GM06990 (cell line): Measurements from ENCODE around the gene SECISBP2.

Experiments
- DNase-seq: peaks from one replicate; pipeline ENCODE4 v3.0.0-alpha.2; 2011; ENCODE audit not compliant: insufficient read length; ENCODE audit errors: extremely low read depth
- H3K27me3 ChIP-seq: replicated peaks from 2 replicates; pipeline ENCODE4 v1.6.0; 2011; ENCODE audit warnings: low read length; ENCODE audit not compliant: control insufficient read depth, insufficient read depth
- H3K36me3 ChIP-seq: 2 replicates; pipeline ENCODE4 v1.5.1; 2011; ENCODE audit warnings: low read length; ENCODE audit not compliant: control insufficient read depth, insufficient read depth
- H3K4me3 ChIP-seq: replicated peaks from 2 replicates; pipeline ENCODE4 v1.5.1; 2011; ENCODE audit warnings: low read depth, mild to moderate bottlenecking, control low read depth, low read length
- CTCF ChIP-seq: IDR thresholded peaks from 2 replicates; pipeline ENCODE4 v1.5.1; 2011; ENCODE audit warnings: low read length, control low read depth, mild to moderate bottlenecking, inconsistent platforms; ENCODE audit not compliant: insufficient read depth, poor library complexity, severe bottlenecking

Gene SECISBP2

GRCh38 chr9:89325733-89326132 is 7.4 kb downstream of the SECISBP2 start:
- no peak for TF ChIP-seq CTCF
- Histone ChIP-seq H3K36me3 (peaks cover 13% of the 10 kb centered on the region), H3K4me3 (no peak overlapping the region), H3K27me3 (no peaks in the 10 kb centered on the region)
- no peak for DNase-seq

- no peak for DNase-seq
- H3K27me3 ChIP-seq = no peaks in the 10 kb centered on the region
- H3K36me3 ChIP-seq = peaks cover 16% of the 10 kb centered on the region
- TF ChIP-seq CTCF = no peak
- H3K4me3 ChIP-seq = no peak overlapping the region
Observed at GRCh38 chr9:89328064-89328463, 9.8 kb downstream of the SECISBP2 start.

- H3K27me3 ChIP-seq = no peaks in the 10 kb centered on the region
- TF ChIP-seq CTCF = no peak
- DNase-seq = no peak
- H3K4me3 ChIP-seq = no peak overlapping the region
- peaks cover 18% of the 10 kb centered on the region for H3K36me3 ChIP-seq
Observed at GRCh38 chr9:89329917-89330316, 11.6 kb downstream of the SECISBP2 start.

GRCh38 chr9:89330513-89330912 is 12.2 kb downstream of the SECISBP2 start:
- TF ChIP-seq CTCF = no peak
- Histone ChIP-seq H3K4me3 (no peak overlapping the region), H3K27me3 (no peaks in the 10 kb centered on the region), H3K36me3 (peaks cover 18% of the 10 kb centered on the region)
- no peak for DNase-seq

GRCh38 chr9:89339807-89340206 is 21.5 kb downstream of the SECISBP2 start:
- no peak for TF ChIP-seq CTCF
- peaks cover 9% of the 10 kb centered on the region for H3K36me3 ChIP-seq
- no peak for DNase-seq

GRCh38 chr9:89340332-89340731 is 22.0 kb downstream of the SECISBP2 start:
- H3K4me3 ChIP-seq = no peak overlapping the region

More at GRCh38 chr9:89339807-89340206, 21.5 kb downstream of the SECISBP2 start:
- Histone ChIP-seq H3K4me3 (no peak overlapping the region), H3K27me3 (no peaks in the 10 kb centered on the region)

More at GRCh38 chr9:89340332-89340731, 22.0 kb downstream of the SECISBP2 start:
- no peak for TF ChIP-seq CTCF
- DNase-seq = no peak
- H3K27me3 ChIP-seq = no peaks in the 10 kb centered on the region
- H3K36me3 ChIP-seq = peaks cover 13% of the 10 kb centered on the region
